Chondrocyte (in vitro differentiated cells): ENCODE data around the gene PARP11. TPM values are rescaled to one million over a fixed set of nuclear protein-coding genes. Genes with fewer than 3 reads are reported as not detected.

Source experiments
- DNase-seq: peaks from one replicate; pipeline ENCODE4 v3.0.0; 2021; ENCODE audit warnings: mixed read lengths, low spot score
- H3K27ac Mint-ChIP-seq: one replicate; pipeline ENCODE4 v1.8.0; 2021; ENCODE audit warnings: mild to moderate bottlenecking, moderate library complexity, mixed read lengths; ENCODE audit not compliant: unreplicated experiment
- H3K27me3 Mint-ChIP-seq: 2 replicates; pipeline ENCODE4 v1.8.0; 2021; ENCODE audit warnings: low read depth, mixed read lengths
- H3K36me3 Mint-ChIP-seq: 2 replicates; pipeline ENCODE4 v1.8.0; 2021; ENCODE audit warnings: low read depth, mixed read lengths
- H3K4me1 Mint-ChIP-seq: 2 replicates; pipeline ENCODE4 v1.8.0; 2021; ENCODE audit warnings: low read depth, mild to moderate bottlenecking, mixed read lengths
- H3K4me3 Mint-ChIP-seq: one replicate; pipeline ENCODE4 v1.8.0; 2021; ENCODE audit warnings: mild to moderate bottlenecking, moderate library complexity, mixed read lengths; ENCODE audit not compliant: unreplicated experiment
- H3K9me3 Mint-ChIP-seq: 2 replicates; pipeline ENCODE4 v1.8.0; 2021; ENCODE audit warnings: low read depth, mixed read lengths
- total RNA-seq: library from RNA; stranded (reverse); gene quantifications from 3 replicates; pipeline ENCODE4 v1.2.1, GENCODE V29; 2021
- TF ChIP-seq, protein P1 (sequence below): fragments of 200-600 bp; sonication (generic); IDR thresholded peaks from 2 replicates; pipeline ENCODE4 v1.5.0; 2021; ENCODE audit warnings: antibody characterized with exemption, mild to moderate bottlenecking, moderate library complexity

PARP11 gene
- total RNA-seq, 1 donor from 2014 or later = 10.2 TPM

DNA sequence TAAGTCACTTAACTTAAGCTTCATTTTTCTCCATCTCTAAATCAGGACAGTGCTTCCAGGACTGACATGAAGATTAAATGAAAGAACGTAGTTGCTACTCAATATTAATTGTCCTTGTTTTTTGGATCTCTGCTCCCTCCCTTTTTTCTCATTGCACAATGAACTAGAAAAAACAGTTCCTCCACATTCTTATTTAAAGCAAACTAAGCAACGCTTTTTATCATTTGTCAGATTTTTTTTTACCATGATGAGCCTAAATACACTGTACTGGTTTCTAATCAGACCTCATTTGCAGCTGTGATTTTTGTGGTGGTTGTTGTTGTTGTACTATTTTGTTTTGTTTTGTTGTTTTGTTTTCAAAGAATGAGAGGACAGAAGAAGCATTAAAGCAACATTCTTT, 23.2 kb upstream of the PARP11 start:
- H3K9me3 Mint-ChIP-seq = no peaks in the 10 kb centered on the region
- no peaks in the 10 kb centered on the region for H3K36me3 Mint-ChIP-seq
- TF ChIP-seq, protein P1, sequence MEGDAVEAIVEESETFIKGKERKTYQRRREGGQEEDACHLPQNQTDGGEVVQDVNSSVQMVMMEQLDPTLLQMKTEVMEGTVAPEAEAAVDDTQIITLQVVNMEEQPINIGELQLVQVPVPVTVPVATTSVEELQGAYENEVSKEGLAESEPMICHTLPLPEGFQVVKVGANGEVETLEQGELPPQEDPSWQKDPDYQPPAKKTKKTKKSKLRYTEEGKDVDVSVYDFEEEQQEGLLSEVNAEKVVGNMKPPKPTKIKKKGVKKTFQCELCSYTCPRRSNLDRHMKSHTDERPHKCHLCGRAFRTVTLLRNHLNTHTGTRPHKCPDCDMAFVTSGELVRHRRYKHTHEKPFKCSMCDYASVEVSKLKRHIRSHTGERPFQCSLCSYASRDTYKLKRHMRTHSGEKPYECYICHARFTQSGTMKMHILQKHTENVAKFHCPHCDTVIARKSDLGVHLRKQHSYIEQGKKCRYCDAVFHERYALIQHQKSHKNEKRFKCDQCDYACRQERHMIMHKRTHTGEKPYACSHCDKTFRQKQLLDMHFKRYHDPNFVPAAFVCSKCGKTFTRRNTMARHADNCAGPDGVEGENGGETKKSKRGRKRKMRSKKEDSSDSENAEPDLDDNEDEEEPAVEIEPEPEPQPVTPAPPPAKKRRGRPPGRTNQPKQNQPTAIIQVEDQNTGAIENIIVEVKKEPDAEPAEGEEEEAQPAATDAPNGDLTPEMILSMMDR = no peak
- no peak overlapping the region for H3K4me3 Mint-ChIP-seq
- H3K4me1 Mint-ChIP-seq = no peaks in the 10 kb centered on the region
- H3K27ac Mint-ChIP-seq = no peak overlapping the region
- H3K27me3 Mint-ChIP-seq = peaks cover 24% of the 10 kb centered on the region
- DNase-seq = no peak

DNA sequence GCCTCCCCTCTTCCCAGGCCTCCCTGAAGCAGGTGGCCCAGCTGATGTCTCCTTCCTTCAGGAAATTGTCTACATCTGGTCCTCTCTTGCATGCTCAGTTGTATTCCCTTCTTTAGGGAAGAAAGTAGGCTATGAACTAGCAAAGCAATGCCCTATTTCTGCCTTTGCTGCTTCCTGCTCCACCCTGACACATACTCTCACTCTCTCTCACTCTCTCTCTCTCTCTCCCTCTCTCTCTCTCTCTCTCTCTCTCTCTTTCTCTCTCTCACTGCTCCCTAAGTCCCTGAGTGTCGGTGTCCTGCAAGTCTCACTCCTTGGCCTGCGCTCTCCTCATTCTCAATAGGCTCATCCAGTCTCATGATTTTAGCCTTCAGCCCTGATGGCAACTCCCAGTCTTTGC, 19.4 kb upstream of the PARP11 start:
- no peak for DNase-seq
- no peaks in the 10 kb centered on the region for H3K4me1 Mint-ChIP-seq
- no peaks in the 10 kb centered on the region for H3K36me3 Mint-ChIP-seq
- no peaks in the 10 kb centered on the region for H3K9me3 Mint-ChIP-seq
- H3K27me3 Mint-ChIP-seq = peaks cover 11% of the 10 kb centered on the region
- no peak overlapping the region for H3K4me3 Mint-ChIP-seq
- TF ChIP-seq, protein P1 = no peak
- no peak overlapping the region for H3K27ac Mint-ChIP-seq

DNA sequence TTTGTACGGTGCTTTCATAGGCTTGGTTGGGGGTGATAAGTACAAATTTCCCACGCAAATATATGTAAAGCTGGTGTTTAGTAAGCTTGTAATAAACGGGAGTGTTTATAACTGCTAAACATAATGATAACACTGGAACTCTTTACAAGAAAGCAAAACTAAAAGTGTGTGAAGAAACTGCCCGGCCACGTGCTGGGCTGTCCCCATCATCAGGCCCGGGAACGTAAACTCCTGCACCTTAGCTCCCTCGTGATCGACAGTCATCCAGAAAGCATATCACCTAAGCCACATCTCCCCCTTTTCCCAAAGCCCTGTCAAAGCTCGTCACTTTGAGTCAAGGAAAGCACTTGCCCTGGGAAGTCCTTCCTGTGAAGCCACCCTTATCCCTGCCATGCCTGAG, 18.0 kb upstream of the PARP11 start:
- H3K9me3 Mint-ChIP-seq = no peaks in the 10 kb centered on the region
- no peak overlapping the region for H3K27ac Mint-ChIP-seq
- TF ChIP-seq, protein P1 = no peak
- H3K4me3 Mint-ChIP-seq = no peak overlapping the region
- no peak for DNase-seq
- H3K27me3 Mint-ChIP-seq = peaks cover 17% of the 10 kb centered on the region
- no peaks in the 10 kb centered on the region for H3K4me1 Mint-ChIP-seq
- no peaks in the 10 kb centered on the region for H3K36me3 Mint-ChIP-seq

DNA sequence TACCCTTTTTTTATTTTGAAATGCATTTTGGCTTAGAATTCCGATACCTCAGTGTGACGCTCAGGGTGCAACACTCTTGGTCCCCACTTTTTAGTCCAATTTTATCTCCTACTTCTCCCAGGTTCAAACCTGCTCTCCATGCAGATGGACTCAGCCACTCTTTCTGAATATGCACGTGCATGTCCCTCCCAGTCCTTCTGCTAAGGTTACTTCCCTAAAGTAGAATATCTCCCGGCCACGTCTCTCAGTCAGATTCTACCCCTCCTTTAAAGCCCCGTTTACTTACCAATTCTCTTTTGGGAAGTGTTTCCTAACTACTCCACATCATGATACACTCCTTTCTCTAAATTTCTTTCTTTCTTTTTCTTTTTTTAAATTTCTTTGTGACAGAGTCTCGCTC, 15.5 kb upstream of the PARP11 start:
- H3K4me3 Mint-ChIP-seq = no peak overlapping the region
- H3K9me3 Mint-ChIP-seq = no peaks in the 10 kb centered on the region
- H3K4me1 Mint-ChIP-seq = peaks cover 5% of the 10 kb centered on the region
- TF ChIP-seq, protein P1 = no peak
- H3K27ac Mint-ChIP-seq = no peak overlapping the region
- H3K36me3 Mint-ChIP-seq = no peaks in the 10 kb centered on the region
- DNase-seq = no peak
- peaks cover 20% of the 10 kb centered on the region for H3K27me3 Mint-ChIP-seq

DNA sequence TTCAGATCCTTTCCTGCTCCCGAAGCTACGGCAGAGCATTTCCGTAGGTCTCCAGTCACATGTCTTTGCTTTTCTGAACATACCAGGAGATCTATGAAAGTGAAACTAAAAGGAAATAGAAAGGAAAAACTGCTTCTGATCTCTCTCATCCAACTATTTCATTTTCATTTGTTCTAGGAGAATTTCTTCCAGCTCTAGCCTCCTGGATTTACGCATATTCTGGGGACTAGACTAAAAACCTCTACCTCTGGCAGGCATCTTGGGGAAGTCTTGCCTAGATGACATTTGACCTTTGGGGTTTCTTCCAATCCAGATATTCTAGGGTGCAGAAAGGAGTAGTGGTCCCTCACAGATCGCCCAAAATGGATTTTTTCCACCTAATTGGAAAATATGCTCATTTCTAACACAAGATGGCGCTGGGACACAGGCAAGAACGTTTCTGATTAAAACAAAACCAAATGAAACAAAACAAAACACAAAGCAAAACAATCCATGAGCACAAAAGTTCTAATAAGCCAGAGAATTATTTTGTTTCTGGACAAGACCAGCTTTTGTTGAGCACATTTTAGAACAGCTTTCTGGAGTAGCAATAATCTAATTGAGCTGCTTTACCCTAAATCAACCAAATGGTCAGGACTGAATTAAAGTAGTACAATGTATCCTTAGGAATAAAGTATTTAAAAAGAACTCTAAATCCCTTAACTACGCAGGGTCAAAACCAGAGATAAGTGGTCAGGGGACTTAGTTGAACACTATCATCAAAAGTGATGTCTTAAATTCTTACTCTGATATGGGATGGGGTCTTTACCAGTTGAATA, 12.3 kb upstream of the PARP11 start:
- H3K36me3 Mint-ChIP-seq = no peaks in the 10 kb centered on the region
- H3K4me3 Mint-ChIP-seq = peak overlapping the region; percentile 53
- no peaks in the 10 kb centered on the region for H3K9me3 Mint-ChIP-seq
- H3K4me1 Mint-ChIP-seq = peaks cover 5% of the 10 kb centered on the region
- TF ChIP-seq, protein P1 = peak; percentile 97
- H3K27ac Mint-ChIP-seq = no peak overlapping the region
- peaks cover 18% of the 10 kb centered on the region for H3K27me3 Mint-ChIP-seq
- no peak for DNase-seq
